ENCODE results near the gene NOS1.

DNA sequence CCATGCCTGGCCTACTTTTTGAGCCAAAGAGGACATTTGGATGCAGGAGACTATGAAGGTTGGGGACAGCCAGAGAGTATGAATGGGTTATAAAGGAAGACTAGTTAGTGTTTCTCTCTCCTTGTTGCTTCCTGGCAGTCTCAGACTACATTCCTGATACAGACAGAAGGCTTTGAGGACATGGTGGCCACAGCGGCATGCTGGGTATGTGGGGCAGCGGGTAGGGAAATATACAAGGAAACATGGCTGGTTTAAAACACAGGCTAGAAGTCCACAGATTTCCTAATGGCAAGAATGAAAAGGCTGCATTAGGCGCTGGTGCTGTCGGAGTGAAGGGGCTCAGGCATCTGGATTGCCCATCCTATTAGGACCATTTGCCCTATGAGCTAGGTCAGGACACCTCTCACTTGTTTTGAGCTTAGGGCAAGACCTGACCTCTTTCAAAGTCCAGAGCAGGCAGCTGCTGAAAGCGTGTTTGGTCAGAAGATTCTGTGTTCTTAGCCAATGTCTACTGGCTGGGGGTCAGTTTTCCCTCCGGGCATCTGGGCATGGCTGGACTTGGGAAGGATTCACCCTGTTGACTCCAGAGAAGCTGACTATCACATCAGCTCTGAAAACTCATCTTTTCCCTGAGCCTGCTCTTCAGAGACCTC is 151.0 kb downstream of the NOS1 start:
- TF ChIP-seq, protein P1, sequence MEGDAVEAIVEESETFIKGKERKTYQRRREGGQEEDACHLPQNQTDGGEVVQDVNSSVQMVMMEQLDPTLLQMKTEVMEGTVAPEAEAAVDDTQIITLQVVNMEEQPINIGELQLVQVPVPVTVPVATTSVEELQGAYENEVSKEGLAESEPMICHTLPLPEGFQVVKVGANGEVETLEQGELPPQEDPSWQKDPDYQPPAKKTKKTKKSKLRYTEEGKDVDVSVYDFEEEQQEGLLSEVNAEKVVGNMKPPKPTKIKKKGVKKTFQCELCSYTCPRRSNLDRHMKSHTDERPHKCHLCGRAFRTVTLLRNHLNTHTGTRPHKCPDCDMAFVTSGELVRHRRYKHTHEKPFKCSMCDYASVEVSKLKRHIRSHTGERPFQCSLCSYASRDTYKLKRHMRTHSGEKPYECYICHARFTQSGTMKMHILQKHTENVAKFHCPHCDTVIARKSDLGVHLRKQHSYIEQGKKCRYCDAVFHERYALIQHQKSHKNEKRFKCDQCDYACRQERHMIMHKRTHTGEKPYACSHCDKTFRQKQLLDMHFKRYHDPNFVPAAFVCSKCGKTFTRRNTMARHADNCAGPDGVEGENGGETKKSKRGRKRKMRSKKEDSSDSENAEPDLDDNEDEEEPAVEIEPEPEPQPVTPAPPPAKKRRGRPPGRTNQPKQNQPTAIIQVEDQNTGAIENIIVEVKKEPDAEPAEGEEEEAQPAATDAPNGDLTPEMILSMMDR (IDR thresholded peaks at IDR 0.05 in 4 of 5, conservative IDR thresholded peaks at IDR 0.05 in 1 of 5): no peak
- TF ChIP-seq POLR2A (IDR thresholded peaks at IDR 0.05): no peak
